ENCODE data around the gene CALM3. TPM values are rescaled to one million over a fixed set of nuclear protein-coding genes. Genes with fewer than 3 reads are reported as not detected.

The CALM3 gene
- total and polyA plus RNA-seq, 2 donors (not counting 3 experiments of a cell fraction or from before 2014, with no cell fraction given) = 305 to 425 TPM

DNA sequence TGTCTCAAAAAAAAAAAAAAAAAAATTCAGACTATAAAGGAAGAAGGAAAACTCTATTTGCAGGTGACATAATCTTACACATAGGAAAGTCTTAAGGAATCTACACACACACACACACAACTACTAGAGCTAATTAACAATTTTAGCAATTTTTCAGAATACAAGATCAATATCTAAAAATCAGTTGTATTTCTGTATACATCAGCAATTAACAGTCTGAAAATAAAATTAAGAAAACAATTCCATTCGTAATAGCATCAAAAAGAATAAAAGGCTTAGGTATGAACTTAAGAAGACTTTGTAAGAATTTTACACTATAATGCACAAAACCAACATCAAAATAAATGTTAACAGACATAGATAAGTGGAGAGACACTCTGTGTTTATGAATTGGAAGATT, 15.6 kb upstream of the CALM3 start:
- H3K4me1 ChIP-seq (ENCODE audit: control insufficient read depth, extremely low read depth, insufficient read depth, low read length) = no peaks in the 10 kb centered on the region
- H2AFZ ChIP-seq (ENCODE audit: low read depth, low read length) = no peak overlapping the region
- H3K79me2 ChIP-seq (ENCODE audit: control insufficient read depth, insufficient read depth, low read length) = no peaks in the 10 kb centered on the region
- FAIRE-seq = no peak
- ChIA-PET POLR2A (no interaction called here), CTCF (interaction anchor here (0.7 to 0.8 kb wide), 2 partner anchors 10 to 30 kb away, joined by 3 read pairs; no protein-coding TSS in a partner anchor)
- H3K4me3 ChIP-seq (replicated peaks in 1 of 3; ENCODE audit: insufficient read depth in 1 of 3, low read depth in 1 of 3, low read length in 3 of 3) = no peak overlapping the region
- H3K9me3 ChIP-seq (replicated peaks; ENCODE audit: control insufficient read depth, insufficient read depth, low read length) = no peaks in the 10 kb centered on the region
- TF ChIP-seq, protein P1, sequence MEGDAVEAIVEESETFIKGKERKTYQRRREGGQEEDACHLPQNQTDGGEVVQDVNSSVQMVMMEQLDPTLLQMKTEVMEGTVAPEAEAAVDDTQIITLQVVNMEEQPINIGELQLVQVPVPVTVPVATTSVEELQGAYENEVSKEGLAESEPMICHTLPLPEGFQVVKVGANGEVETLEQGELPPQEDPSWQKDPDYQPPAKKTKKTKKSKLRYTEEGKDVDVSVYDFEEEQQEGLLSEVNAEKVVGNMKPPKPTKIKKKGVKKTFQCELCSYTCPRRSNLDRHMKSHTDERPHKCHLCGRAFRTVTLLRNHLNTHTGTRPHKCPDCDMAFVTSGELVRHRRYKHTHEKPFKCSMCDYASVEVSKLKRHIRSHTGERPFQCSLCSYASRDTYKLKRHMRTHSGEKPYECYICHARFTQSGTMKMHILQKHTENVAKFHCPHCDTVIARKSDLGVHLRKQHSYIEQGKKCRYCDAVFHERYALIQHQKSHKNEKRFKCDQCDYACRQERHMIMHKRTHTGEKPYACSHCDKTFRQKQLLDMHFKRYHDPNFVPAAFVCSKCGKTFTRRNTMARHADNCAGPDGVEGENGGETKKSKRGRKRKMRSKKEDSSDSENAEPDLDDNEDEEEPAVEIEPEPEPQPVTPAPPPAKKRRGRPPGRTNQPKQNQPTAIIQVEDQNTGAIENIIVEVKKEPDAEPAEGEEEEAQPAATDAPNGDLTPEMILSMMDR (IDR thresholded peaks at IDR 0.05; ENCODE audit: extremely low read depth in 1 of 2, insufficient read depth in 1 of 2, low read depth in 1 of 2, low read length in 2 of 2) = no peak
- TF ChIP-seq, protein P2, sequence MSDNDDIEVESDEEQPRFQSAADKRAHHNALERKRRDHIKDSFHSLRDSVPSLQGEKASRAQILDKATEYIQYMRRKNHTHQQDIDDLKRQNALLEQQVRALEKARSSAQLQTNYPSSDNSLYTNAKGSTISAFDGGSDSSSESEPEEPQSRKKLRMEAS (IDR thresholded peaks at IDR 0.05; ENCODE audit: insufficient read depth, insufficient read length) = no peak
- no peak for TF ChIP-seq MYC (IDR thresholded peaks at IDR 0.05; ENCODE audit: low read depth, low read length)
- no peak for TF ChIP-seq POLR2AphosphoS5 (IDR thresholded peaks at IDR 0.05; ENCODE audit: insufficient read depth, low read depth, low read length)
- TF ChIP-seq POLR2A (IDR thresholded peaks at IDR 0.05; ENCODE audit: low read depth, low read length) = no peak
- TF ChIP-seq FOS (IDR thresholded peaks at IDR 0.05; ENCODE audit: borderline replicate concordance, insufficient read depth, low read length) = no peak
- H4K20me1 ChIP-seq (replicated peaks; ENCODE audit: control insufficient read depth, extremely low read depth, insufficient read depth, low read length) = no peaks in the 10 kb centered on the region
- no peaks in the 10 kb centered on the region for H3K36me3 ChIP-seq (ENCODE audit: control insufficient read depth in 2 of 2, extremely low read depth in 1 of 2, insufficient read depth in 2 of 2, low read length in 2 of 2)
- H3K27me3 ChIP-seq (ENCODE audit: control insufficient read depth in 2 of 2, insufficient read depth in 2 of 2, low read length in 2 of 2) = peaks cover 0 to 2% of the 10 kb centered on the region in 2 experiments
- DNase-seq (ENCODE audit: low read depth, low spot score) = no peak
- H3K9me1 ChIP-seq (replicated peaks; ENCODE audit: control insufficient read depth, extremely low read depth, insufficient read depth, low read length) = no peaks in the 10 kb centered on the region
- H3K9ac ChIP-seq (replicated peaks; ENCODE audit: extremely low read depth, insufficient read depth, low read length) = no peak overlapping the region
- no peak overlapping the region for H3K4me2 ChIP-seq (ENCODE audit: insufficient read depth, low read length)
- intact Hi-C loops (cut with micrococcal nuclease) = no loop called here
- H3K27ac ChIP-seq (ENCODE audit: insufficient read depth, low read depth, low read length) = no peak overlapping the region
- BruUV-seq (replicated peaks) = no TSS peak
- dilution Hi-C loops (cut with MboI; ENCODE audit: extremely low pct_ligation_motif_present, low sequenced_read_pairs) = no loop called here

DNA sequence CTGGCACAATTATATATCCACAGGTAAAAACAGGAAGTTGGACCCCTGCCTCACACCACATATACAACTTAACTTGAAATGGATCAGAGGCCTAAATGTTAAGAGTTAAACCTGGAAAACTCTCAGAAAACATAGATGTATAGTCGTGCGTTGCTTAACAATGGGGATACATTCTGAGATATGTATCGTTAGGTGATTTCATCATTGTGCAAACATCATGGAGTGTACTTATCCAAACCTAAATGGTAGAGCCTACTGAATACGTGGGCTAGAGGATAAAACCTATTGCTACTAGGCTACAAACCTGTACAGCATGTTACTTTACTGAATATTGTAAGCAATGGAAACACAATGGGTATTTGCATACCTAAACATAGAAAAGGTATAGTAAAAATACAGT, 14.8 kb upstream of the CALM3 start:
- no peak overlapping the region for H3K4me2 ChIP-seq (ENCODE audit: insufficient read depth, low read length)
- CTCF ChIA-PET = no interaction called here
- FAIRE-seq = no peak
- no TSS peak for BruUV-seq (replicated peaks)
- no peak for TF ChIP-seq EZH2 (IDR thresholded peaks at IDR 0.05; ENCODE audit: borderline replicate concordance, low read depth, low read length, severe bottlenecking)
- no peak for TF ChIP-seq POLR2AphosphoS5 (IDR thresholded peaks at IDR 0.05; ENCODE audit: insufficient read depth, low read depth, low read length)
- TF ChIP-seq MYC (IDR thresholded peaks at IDR 0.05; ENCODE audit: low read depth, low read length) = no peak
- no peak for TF ChIP-seq GATA2 (IDR thresholded peaks at IDR 0.05; ENCODE audit: insufficient read depth, insufficient read length, low read depth, low read length)
- no peak for TF ChIP-seq JUN (IDR thresholded peaks at IDR 0.05; ENCODE audit: borderline replicate concordance, insufficient read depth, insufficient read length, low read depth)
- TF ChIP-seq, protein P2 (IDR thresholded peaks at IDR 0.05; ENCODE audit: insufficient read depth, insufficient read length) = no peak
- TF ChIP-seq FOS (IDR thresholded peaks at IDR 0.05; ENCODE audit: borderline replicate concordance, insufficient read depth, low read length) = no peak
- TF ChIP-seq, protein P1 (IDR thresholded peaks at IDR 0.05; ENCODE audit: extremely low read depth in 1 of 2, insufficient read depth in 1 of 2, low read depth in 1 of 2, low read length in 2 of 2) = no peak
- TF ChIP-seq POLR2A (IDR thresholded peaks at IDR 0.05; ENCODE audit: low read depth, low read length) = no peak
- H3K4me1 ChIP-seq (ENCODE audit: control insufficient read depth, extremely low read depth, insufficient read depth, low read length) = no peaks in the 10 kb centered on the region
- intact Hi-C loops (cut with micrococcal nuclease) (no loop called here), dilution Hi-C loops (cut with MboI; ENCODE audit: extremely low pct_ligation_motif_present, low sequenced_read_pairs) (no loop called here)
- no peaks in the 10 kb centered on the region for H3K9me1 ChIP-seq (replicated peaks; ENCODE audit: control insufficient read depth, extremely low read depth, insufficient read depth, low read length)
- POLR2A ChIA-PET = no interaction called here
- no peak overlapping the region for H3K27ac ChIP-seq (ENCODE audit: insufficient read depth, low read depth, low read length)
- H3K9ac ChIP-seq (replicated peaks; ENCODE audit: extremely low read depth, insufficient read depth, low read length) = no peak overlapping the region
- H3K36me3 ChIP-seq (ENCODE audit: control insufficient read depth in 2 of 2, extremely low read depth in 1 of 2, insufficient read depth in 2 of 2, low read length in 2 of 2) = no peaks in the 10 kb centered on the region
- H3K27me3 ChIP-seq (ENCODE audit: control insufficient read depth in 2 of 2, insufficient read depth in 2 of 2, low read length in 2 of 2) = peaks cover 0 to 2% of the 10 kb centered on the region in 2 experiments
- H2AFZ ChIP-seq (ENCODE audit: low read depth, low read length) = no peak overlapping the region
- H3K4me3 ChIP-seq (replicated peaks in 1 of 3; ENCODE audit: insufficient read depth in 1 of 3, low read depth in 1 of 3, low read length in 3 of 3) = no peak overlapping the region
- no peaks in the 10 kb centered on the region for H3K9me3 ChIP-seq (replicated peaks; ENCODE audit: control insufficient read depth, insufficient read depth, low read length)
- H4K20me1 ChIP-seq (replicated peaks; ENCODE audit: control insufficient read depth, extremely low read depth, insufficient read depth, low read length) = no peaks in the 10 kb centered on the region
- DNase-seq (ENCODE audit: low read depth, low spot score) = no peak
- H3K79me2 ChIP-seq (ENCODE audit: control insufficient read depth, insufficient read depth, low read length) = no peaks in the 10 kb centered on the region
